GM19452 (cell line): ENCODE data around the gene MOB1B.
"Not testable (repeated sequence)": the region's sequence is repeated elsewhere in the genome, so short reads cannot be mapped to it uniquely, and the experiment has no call there.

ENCODE experiments used
- ATAC-seq: cut with Tn5 transposase; IDR thresholded peaks from one replicate; pipeline ENCODE4 v1.9.1; 2021; ENCODE audit not compliant: unreplicated experiment

MOB1B gene

GRCh38 chr4:70948665-70949260 lies 46.6 kb downstream of the MOB1B start:
- ATAC-seq = no peak

- ATAC-seq = no peak
These were observed 51.9 kb downstream of the MOB1B start for GRCh38 chr4:70954032-70954431.

DNA sequence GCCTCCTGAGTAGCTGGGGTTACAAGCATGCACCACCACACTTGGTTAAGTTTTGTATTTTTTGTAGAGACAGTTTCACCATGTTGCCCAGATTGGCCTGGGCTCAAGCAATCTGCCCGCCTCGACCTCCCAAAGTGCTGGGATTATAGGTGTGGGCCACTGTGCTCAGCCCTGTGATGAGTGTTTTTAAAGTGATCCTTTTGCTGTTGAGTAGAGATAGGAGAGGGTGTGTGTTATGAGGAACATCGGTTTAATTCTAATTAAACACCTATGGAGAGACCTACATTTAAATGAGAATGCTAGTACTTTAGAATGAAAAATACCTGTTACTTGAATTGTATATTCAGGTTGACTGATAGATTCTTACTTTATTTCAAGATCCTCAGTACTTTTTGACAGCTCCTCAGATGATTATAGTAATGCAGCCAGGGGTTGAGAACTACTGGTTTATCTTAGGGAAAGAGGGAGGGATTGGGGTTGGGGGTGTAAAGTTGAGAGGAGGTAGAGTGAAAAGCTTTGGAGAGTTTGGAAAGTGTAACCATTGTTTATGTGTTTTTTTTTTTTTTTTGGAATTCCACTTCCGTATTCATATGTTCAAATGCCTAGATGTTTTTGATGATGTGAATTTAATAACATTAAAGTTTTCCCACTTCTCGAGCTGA lies 54.5 kb downstream of the MOB1B start:
- no peak for ATAC-seq

DNA sequence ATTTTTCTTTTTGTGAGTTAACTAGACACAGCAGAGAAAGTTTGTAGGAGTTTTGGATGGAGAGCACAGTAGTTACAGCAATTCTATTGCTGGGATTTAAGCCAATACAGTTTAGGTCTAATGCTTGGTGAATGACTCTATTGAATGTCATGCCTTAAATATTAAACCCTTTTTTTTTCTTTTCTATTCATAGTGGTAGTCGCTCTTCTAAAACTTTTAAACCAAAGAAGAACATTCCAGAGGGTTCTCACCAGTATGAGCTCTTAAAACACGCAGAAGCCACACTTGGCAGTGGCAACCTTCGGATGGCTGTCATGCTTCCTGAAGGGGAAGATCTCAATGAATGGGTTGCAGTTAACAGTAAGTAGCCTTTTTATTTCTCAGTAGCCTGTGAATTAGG lies 56.5 kb downstream of the MOB1B start:
- no peak for ATAC-seq

DNA sequence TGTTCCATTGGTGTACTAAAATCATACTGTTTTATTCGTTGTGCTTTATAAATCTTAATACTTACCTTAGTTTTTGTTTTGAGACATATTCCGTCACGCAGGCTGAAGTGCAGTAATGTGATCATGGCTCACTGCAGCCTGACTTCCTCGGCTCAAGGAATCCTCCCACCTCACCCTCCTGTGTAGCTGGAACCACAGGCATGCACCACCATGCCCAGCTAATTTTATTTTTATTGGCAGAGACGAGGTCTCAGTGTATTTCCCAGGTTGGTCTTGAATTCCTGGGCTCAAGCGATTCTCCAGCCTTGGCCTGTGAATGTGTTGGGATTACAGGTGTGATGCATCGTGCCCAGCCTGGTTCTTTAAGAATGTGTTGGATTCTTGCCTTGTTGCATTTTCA lies 66.9 kb downstream of the MOB1B start:
- no peak for ATAC-seq

DNA sequence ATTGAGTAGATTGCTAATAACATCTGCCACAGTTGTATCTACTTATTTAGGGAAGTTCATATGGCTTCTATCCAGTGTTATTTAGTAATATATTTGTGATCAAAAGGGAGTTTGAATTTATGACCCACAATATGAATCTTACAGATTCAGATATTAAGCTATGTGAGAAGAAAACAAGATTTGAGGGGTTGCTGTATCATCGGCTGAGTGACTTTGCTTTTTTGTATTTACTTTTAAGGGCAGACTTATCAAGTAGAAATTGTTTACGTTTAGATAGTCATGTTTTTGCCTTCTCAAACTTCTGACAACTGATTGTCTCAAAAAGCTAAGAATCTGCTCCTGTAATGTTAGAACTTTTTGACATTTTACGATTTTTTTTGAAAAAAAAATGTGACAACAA lies 74.1 kb downstream of the MOB1B start:
- ATAC-seq = no peak

GRCh38 chr4:70979445-70980008 lies 77.4 kb downstream of the MOB1B start:
- ATAC-seq = no peak

- ATAC-seq = no peak
These were observed 78.0 kb downstream of the MOB1B start for GRCh38 chr4:70980196-70980595.

DNA sequence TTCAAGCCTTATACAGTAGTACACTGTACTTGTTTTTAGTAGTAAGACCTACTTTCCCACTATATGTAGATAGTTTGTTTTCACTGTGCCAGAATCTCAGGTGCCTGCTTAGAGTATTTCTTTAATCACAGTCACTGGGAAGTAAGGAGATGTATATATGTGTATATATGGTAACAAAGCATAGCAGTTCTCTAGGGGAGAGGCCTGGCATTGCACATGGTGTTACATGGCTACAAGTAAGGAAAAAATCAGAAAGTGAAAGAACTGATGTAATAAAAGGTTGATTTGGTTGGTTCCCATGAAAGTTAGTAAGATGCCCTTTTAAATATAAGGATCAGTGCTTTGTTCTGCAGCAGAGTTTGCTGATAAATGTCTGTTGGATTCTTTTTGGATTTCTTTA lies 81.9 kb downstream of the MOB1B start:
- ATAC-seq = no peak

DNA sequence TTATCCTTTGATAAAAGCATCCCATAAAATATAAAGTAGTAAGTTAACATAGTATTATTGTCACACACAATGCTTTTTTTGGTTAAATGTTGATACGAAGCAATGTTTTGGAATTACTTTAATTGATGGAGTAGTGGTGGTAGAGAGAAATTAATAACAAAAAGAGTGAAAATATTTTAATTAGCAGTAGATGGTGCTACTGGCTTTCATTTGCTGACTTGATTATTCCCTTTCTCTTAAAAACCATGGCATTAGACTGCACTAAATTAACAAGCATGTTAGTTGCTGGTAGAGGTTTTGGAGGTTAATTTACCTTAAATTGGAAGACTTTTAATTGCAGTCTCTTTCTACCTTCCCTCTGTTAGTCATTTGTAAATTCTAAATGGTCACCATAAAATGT lies 82.4 kb downstream of the MOB1B start:
- no peak for ATAC-seq

GRCh38 chr4:70991596-70991995 lies 89.4 kb downstream of the MOB1B start:
- ATAC-seq = no peak

DNA sequence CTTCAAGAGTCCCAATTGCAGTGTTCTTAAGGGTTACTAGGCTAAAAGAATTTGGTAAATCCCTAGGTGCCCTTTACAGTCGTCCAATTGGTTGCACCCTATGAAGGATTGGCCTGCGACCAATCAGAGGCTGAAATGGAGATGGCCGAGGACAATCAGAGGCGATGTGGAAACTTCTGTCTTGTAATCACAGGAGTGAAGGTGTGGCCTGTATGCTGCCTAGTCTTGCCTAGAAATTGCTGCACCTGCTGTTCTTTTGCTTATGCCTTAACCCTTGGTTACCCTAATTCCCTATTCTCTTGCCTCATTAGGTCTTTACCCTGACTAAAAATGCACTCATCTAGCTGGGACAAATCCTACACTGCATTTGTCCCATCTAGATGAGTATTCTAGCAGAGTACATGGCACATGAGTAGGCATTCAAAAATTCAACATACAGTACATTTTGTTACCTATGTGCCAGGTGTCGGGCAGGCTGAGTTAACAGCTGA lies 90.3 kb downstream of the MOB1B start:
- no peak for ATAC-seq

DNA sequence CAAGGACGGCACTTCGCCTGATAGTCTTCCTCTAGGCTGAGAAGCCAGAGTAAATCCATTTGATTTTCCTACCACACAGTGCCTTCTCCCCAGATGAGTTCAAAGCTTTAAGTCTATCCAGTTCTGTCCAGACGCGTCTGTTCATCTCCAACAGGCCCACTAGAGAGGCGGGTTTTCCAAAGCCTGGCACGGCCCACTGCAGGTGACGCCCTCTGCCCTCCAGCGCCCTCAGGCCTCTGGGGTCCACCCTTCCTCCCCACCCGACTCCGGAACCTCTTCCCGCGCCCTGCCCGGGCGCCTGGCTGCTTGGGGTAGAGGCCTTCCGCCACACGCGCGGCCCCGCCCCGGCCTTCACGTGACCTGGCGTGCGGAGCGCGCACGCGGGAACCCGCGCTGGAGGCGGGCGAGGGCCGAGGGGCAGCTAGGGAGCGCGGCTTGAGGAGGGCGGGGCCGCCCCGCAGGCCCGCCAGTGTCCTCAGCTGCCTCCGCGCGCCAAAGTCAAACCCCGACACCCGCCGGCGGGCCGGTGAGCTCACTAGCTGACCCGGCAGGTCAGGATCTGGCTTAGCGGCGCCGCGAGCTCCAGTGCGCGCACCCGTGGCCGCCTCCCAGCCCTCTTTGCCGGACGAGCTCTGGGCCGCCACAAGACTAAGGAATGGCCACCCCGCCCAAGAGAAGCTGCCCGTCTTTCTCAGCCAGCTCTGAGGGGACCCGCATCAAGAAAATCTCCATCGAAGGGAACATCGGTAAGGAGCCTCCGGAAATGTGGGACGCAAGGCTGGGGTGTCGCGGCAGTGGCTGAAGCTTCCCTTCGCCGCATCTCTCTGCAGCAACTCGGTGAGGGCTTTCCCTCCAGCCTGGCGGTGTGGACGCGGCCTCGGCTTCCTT lies 91.3 kb downstream of the MOB1B start, which contains the start of gene DCK:
Gene DCK, plus strand, starts transcription at position 469 of the 888 bp plus-strand sequence. Its CDS starts 187 bp downstream, at position 656.
- ATAC-seq = peak; percentile 80

DNA sequence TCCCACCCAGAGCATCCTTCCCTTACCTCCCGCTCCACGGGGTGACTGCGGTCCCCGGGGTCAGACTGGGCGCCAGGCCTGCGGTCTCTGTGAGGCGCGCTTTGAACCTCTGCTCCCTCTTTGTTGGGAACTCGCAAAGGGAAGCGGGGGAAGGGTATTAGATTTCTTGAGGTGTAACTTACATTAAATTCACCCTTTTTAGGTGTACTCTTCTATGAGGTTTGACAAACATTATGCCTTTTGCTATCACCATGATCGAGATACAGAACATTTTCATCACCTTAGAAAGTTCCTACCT lies 91.8 kb downstream of the MOB1B start:
- no peak for ATAC-seq

DNA sequence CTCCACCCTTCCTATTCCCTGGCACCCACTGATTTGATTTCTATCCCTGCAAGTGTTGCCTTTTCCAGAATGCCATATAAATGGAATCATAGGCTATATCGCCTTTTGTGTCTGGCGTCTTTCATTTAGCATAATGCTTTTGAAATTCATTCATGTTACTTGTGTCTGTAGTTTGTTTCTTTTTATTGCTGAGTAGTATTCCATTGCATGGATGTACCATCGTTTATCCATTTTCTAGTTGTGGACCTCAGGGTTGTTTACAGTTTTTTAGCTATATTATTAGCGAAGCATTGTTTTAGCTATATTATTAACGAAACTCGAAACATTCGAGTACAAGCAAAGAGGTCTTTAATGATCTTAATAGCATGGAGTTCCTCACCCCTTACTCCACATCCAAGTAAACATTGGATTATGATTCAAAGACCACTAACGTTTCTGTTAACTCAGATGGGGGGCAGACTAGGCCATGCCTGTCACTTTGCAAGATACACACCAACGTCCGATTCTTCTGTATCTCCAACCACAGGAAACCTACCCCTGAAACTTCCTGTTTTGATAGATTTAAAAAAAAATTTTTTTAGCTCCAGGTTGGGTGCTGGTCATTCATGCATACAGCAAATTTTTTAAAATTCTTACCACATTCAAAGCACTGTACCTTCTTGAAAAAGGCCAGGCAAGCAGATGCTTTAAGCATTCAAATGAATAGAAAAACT lies 92.4 kb downstream of the MOB1B start:
- peak; percentile 51 for ATAC-seq

GRCh38 chr4:70996018-70996360 lies 93.8 kb downstream of the MOB1B start:
- no peak for ATAC-seq

DNA sequence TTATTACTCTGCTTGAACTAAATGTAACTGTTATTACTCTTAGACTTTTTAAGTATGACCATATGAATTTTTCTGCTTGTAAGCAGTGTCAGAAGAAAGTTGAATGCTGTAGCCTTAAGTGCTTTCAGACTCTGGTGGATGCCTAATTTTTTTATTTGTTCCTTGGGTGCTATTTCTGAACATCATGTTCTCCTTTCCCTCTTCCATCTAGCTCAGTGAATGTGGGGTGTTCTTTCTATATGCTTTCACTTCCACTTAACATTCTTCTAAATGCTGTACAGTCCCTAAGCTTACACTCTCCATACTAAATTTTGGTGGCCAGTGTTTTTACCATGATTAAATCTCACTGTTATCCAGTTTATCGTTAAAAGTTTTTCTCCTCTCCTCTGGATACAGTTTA lies 94.9 kb downstream of the MOB1B start:
- no peak for ATAC-seq

GRCh38 chr4:70997546-70997945 lies 95.4 kb downstream of the MOB1B start:
- ATAC-seq = no peak

DNA sequence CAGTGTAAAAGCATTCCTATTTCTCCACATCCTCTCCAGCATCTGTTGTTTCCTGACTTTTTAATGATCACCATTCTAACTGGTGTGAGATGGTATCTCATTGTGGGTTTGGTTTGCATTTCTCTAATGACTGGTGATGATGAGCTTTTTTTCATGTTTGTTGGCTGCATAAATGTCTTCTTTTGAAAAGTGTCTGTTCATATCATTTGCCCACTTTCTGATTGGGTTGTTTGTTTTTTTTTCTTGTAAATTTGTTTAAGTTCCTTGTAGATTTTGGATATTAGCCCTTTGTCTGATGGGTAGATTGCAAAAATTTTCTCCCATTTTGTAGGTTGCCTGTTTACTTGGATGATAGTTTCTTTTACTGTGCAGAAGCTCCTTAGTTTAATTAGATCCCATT lies 97.5 kb downstream of the MOB1B start:
- not testable (repeated sequence) for ATAC-seq

- ATAC-seq = not testable (repeated sequence)
These were observed 99.2 kb downstream of the MOB1B start for GRCh38 chr4:71001363-71001762.

DNA sequence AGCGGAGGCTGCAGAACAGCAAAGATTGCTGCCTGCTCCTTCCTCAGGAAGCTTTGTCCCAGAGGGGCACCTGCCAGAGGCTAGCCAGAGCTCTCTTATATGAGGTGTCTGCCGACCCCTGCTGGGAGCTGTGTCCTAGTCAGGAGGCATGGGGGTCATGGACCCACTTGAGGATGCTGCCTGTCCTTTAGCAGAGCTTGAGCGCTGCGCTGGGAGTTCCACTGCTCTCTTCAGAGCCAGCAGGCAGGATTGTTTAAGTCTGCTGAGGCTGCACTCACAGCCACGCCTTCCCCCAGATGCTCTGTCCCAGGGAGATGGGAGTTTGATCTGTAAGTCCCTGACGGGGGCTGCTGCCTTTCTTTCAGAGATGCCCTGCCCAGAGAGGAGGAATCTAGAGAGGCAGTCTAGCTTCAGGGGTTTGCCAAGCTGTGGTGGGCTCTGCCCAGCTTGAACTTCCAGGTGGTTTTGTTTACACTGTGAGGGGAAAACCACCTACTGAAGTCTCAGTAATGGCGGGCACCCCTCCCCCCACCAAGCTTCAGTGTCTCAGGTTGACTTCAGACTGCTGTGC lies 102.2 kb downstream of the MOB1B start:
- no peak for ATAC-seq
